Neural crest cell (in vitro differentiated cells): ENCODE data around the gene WDFY3. TPM values are rescaled to one million over a fixed set of nuclear protein-coding genes. Genes with fewer than 3 reads are reported as not detected.
"Not testable (repeated sequence)": the region's sequence is repeated elsewhere in the genome, so short reads cannot be mapped to it uniquely, and the experiment has no call there.

Experiments
- DNase-seq: peaks from one replicate; pipeline ENCODE4 v3.0.0; 2021; ENCODE audit warnings: low read depth, mixed read lengths, low spot score
- H3K27ac Mint-ChIP-seq: one replicate; pipeline ENCODE4 v1.8.0; 2021; ENCODE audit warnings: mild to moderate bottlenecking, mixed read lengths; ENCODE audit not compliant: unreplicated experiment
- H3K27me3 Mint-ChIP-seq: 2 replicates; pipeline ENCODE4 v1.8.0; 2021; ENCODE audit warnings: low read depth, mild to moderate bottlenecking, mixed read lengths
- H3K36me3 Mint-ChIP-seq: 2 replicates; pipeline ENCODE4 v1.8.0; 2021; ENCODE audit warnings: low read depth, mild to moderate bottlenecking, mixed read lengths
- H3K4me1 Mint-ChIP-seq: 2 replicates; pipeline ENCODE4 v1.8.0; 2021; ENCODE audit warnings: mixed read lengths
- H3K4me3 Mint-ChIP-seq: one replicate; pipeline ENCODE4 v1.8.0; 2021; ENCODE audit warnings: mild to moderate bottlenecking, mixed read lengths
- H3K9me3 Mint-ChIP-seq: 2 replicates; pipeline ENCODE4 v1.8.0; 2021; ENCODE audit warnings: mixed read lengths
- CTCF ChIP-seq: fragments of 200-600 bp; sonication (generic); conservative IDR thresholded peaks from 2 replicates; pipeline ENCODE4 v1.5.0; 2021; ENCODE audit warnings: antibody characterized with exemption, mild to moderate bottlenecking
- total RNA-seq: library from RNA; stranded (reverse); gene quantifications from 2 replicates; pipeline ENCODE4 v1.2.1, GENCODE V29; 2021

Gene WDFY3
- total RNA-seq, 1 donor from 2014 or later = 53.5 TPM

GRCh38 chr4:84808332-84808731 is 158.2 kb downstream of the WDFY3 start:
- no peaks in the 10 kb centered on the region for H3K27me3 Mint-ChIP-seq
- H3K9me3 Mint-ChIP-seq = no peaks in the 10 kb centered on the region
- no peaks in the 10 kb centered on the region for H3K4me1 Mint-ChIP-seq
- H3K4me3 Mint-ChIP-seq = no peak overlapping the region
- peak overlapping the region; percentile 28 for H3K27ac Mint-ChIP-seq
- DNase-seq = no peak
- H3K36me3 Mint-ChIP-seq = peaks cover 3% of the 10 kb centered on the region
- no peak for TF ChIP-seq CTCF

- H3K36me3 Mint-ChIP-seq, H3K4me3 Mint-ChIP-seq, H3K9me3 Mint-ChIP-seq, DNase-seq, H3K27me3 Mint-ChIP-seq, H3K27ac Mint-ChIP-seq, H3K4me1 Mint-ChIP-seq: not testable (repeated sequence)
Measured at GRCh38 chr4:84806541-84806940, 159.9 kb downstream of the WDFY3 start.

- Mint-ChIP-seq H3K4me3 (no peak overlapping the region), H3K4me1 (no peaks in the 10 kb centered on the region), H3K36me3 (peaks cover 9% of the 10 kb centered on the region), H3K27ac (no peak overlapping the region), H3K27me3 (no peaks in the 10 kb centered on the region), H3K9me3 (no peaks in the 10 kb centered on the region)
- TF ChIP-seq CTCF = no peak
- no peak for DNase-seq
Measured at GRCh38 chr4:84804136-84804535, 162.4 kb downstream of the WDFY3 start.

- TF ChIP-seq CTCF = no peak
- Mint-ChIP-seq H3K27ac (no peak overlapping the region), H3K9me3 (no peaks in the 10 kb centered on the region), H3K4me3 (no peak overlapping the region), H3K4me1 (no peaks in the 10 kb centered on the region), H3K36me3 (peaks cover 10% of the 10 kb centered on the region), H3K27me3 (no peaks in the 10 kb centered on the region)
- DNase-seq = no peak
Measured at GRCh38 chr4:84803720-84804119, 162.8 kb downstream of the WDFY3 start.

GRCh38 chr4:84803116-84803515 is 163.4 kb downstream of the WDFY3 start:
- Mint-ChIP-seq H3K27ac (no peak overlapping the region), H3K27me3 (no peaks in the 10 kb centered on the region), H3K36me3 (peaks cover 13% of the 10 kb centered on the region), H3K4me1 (no peaks in the 10 kb centered on the region), H3K9me3 (no peaks in the 10 kb centered on the region), H3K4me3 (no peak overlapping the region)
- DNase-seq = no peak
- no peak for TF ChIP-seq CTCF

- no peak for TF ChIP-seq CTCF
- no peak overlapping the region for H3K27ac Mint-ChIP-seq
- no peak for DNase-seq
- H3K36me3 Mint-ChIP-seq = peaks cover 16% of the 10 kb centered on the region
- H3K4me1 Mint-ChIP-seq = peaks cover 4% of the 10 kb centered on the region
- no peak overlapping the region for H3K4me3 Mint-ChIP-seq
- no peaks in the 10 kb centered on the region for H3K9me3 Mint-ChIP-seq
- no peaks in the 10 kb centered on the region for H3K27me3 Mint-ChIP-seq
Measured at GRCh38 chr4:84800256-84800655, 166.2 kb downstream of the WDFY3 start.
